ENCODE data around the gene KLHL3.

KLHL3 gene

GRCh38 chr5:137605411-137605810, 130.5 kb downstream of the KLHL3 start:
- DNase-seq, result peak; percentile 14

GRCh38 chr5:137604348-137605095, 131.4 kb downstream of the KLHL3 start:
- no peak for DNase-seq

- no peak for DNase-seq
These were observed 132.0 kb downstream of the KLHL3 start for GRCh38 chr5:137603891-137604290.

GRCh38 chr5:137603356-137603755, 132.5 kb downstream of the KLHL3 start:
- no peak for DNase-seq

GRCh38 chr5:137602721-137603273, 133.1 kb downstream of the KLHL3 start:
- DNase-seq, result no peak

GRCh38 chr5:137600721-137601360, 135.0 kb downstream of the KLHL3 start:
- no peak for DNase-seq

- DNase-seq, result no peak
These were observed 136.4 kb downstream of the KLHL3 start for GRCh38 chr5:137599457-137599856.

- DNase-seq, result no peak
These were observed 137.5 kb downstream of the KLHL3 start for GRCh38 chr5:137598399-137598798.

- DNase-seq, result no peak
These were observed 138.9 kb downstream of the KLHL3 start for GRCh38 chr5:137596941-137597340.

GRCh38 chr5:137595396-137596079, 140.4 kb downstream of the KLHL3 start:
- no peak for DNase-seq

GRCh38 chr5:137594717-137595116, 141.2 kb downstream of the KLHL3 start:
- no peak for DNase-seq

- DNase-seq, result no peak
These were observed 143.6 kb downstream of the KLHL3 start for GRCh38 chr5:137592317-137592716.

- DNase-seq, result no peak
These were observed 146.7 kb downstream of the KLHL3 start for GRCh38 chr5:137589185-137589584.

GRCh38 chr5:137587919-137588318, 148.0 kb downstream of the KLHL3 start:
- DNase-seq, result no peak

- DNase-seq, result no peak
These were observed 151.6 kb downstream of the KLHL3 start for GRCh38 chr5:137584262-137584661.

- DNase-seq, result no peak
These were observed 152.8 kb downstream of the KLHL3 start for GRCh38 chr5:137583129-137583528.

- no peak for DNase-seq
These were observed 153.7 kb downstream of the KLHL3 start for GRCh38 chr5:137582218-137582617.

- DNase-seq, result no peak
These were observed 154.1 kb downstream of the KLHL3 start for GRCh38 chr5:137581776-137582175.

GRCh38 chr5:137580030-137580429, 155.9 kb downstream of the KLHL3 start:
- DNase-seq, result no peak

GRCh38 chr5:137575847-137576246, 160.0 kb downstream of the KLHL3 start:
- peak; percentile 80 for DNase-seq

GRCh38 chr5:137575211-137575610, 160.7 kb downstream of the KLHL3 start:
- no peak for DNase-seq

- no peak for DNase-seq
These were observed 162.5 kb downstream of the KLHL3 start for GRCh38 chr5:137573376-137573775.

GRCh38 chr5:137572042-137572695, 163.7 kb downstream of the KLHL3 start:
- no peak for DNase-seq

Data from fibroblast of upper back skin (primary cell).